ENCODE results near the gene PARD3. TPM values are rescaled to one million over a fixed set of nuclear protein-coding genes. Genes with fewer than 3 reads are reported as not detected.

PARD3 gene
- total and polyA plus RNA-seq, 2 donors (not counting 3 experiments of a cell fraction or from before 2014, with no cell fraction given) = 7.3 to 24.1 TPM

GRCh38 chr10:34587002-34587679 is 228.0 kb downstream of the PARD3 start:
- Histone ChIP-seq H3K27me3 (ENCODE audit: control insufficient read depth in 2 of 2, insufficient read depth in 2 of 2, low read length in 2 of 2) (no peaks in the 10 kb centered on the region), H3K36me3 (ENCODE audit: control insufficient read depth in 2 of 2, extremely low read depth in 1 of 2, insufficient read depth in 2 of 2, low read length in 2 of 2) (no peaks in the 10 kb centered on the region), H3K79me2 (ENCODE audit: control insufficient read depth, insufficient read depth, low read length) (no peaks in the 10 kb centered on the region), H3K4me3 (replicated peaks in 1 of 3; ENCODE audit: insufficient read depth in 1 of 3, low read depth in 1 of 3, low read length in 3 of 3) (no peak overlapping the region), H4K20me1 (replicated peaks; ENCODE audit: control insufficient read depth, extremely low read depth, insufficient read depth, low read length) (no peaks in the 10 kb centered on the region), H3K4me2 (ENCODE audit: insufficient read depth, low read length) (no peak overlapping the region), H3K9ac (replicated peaks; ENCODE audit: extremely low read depth, insufficient read depth, low read length) (no peak overlapping the region), H2AFZ (ENCODE audit: low read depth, low read length) (no peak overlapping the region), H3K9me3 (replicated peaks; ENCODE audit: control insufficient read depth, insufficient read depth, low read length) (no peaks in the 10 kb centered on the region), H3K4me1 (ENCODE audit: control insufficient read depth, extremely low read depth, insufficient read depth, low read length) (peaks cover 15% of the 10 kb centered on the region), H3K27ac (ENCODE audit: insufficient read depth, low read depth, low read length) (no peak overlapping the region), H3K9me1 (replicated peaks; ENCODE audit: control insufficient read depth, extremely low read depth, insufficient read depth, low read length) (no peaks in the 10 kb centered on the region)
- intact Hi-C loops (cut with micrococcal nuclease) = no loop called here
- TF ChIP-seq MAX (IDR thresholded peaks at IDR 0.05; ENCODE audit: insufficient read depth, insufficient read length) (no peak), POLR2AphosphoS5 (IDR thresholded peaks at IDR 0.05; ENCODE audit: insufficient read depth, low read depth, low read length) (no peak), EZH2 (IDR thresholded peaks at IDR 0.05; ENCODE audit: borderline replicate concordance, low read depth, low read length, severe bottlenecking) (no peak), GATA2 (IDR thresholded peaks at IDR 0.05; ENCODE audit: insufficient read depth, insufficient read length, low read depth, low read length) (no peak), CTCF (IDR thresholded peaks at IDR 0.05; ENCODE audit: extremely low read depth in 1 of 2, insufficient read depth in 1 of 2, low read depth in 1 of 2, low read length in 2 of 2) (no peak), MYC (IDR thresholded peaks at IDR 0.05; ENCODE audit: low read depth, low read length) (no peak), JUN (IDR thresholded peaks at IDR 0.05; ENCODE audit: borderline replicate concordance, insufficient read depth, insufficient read length, low read depth) (no peak), POLR2A (IDR thresholded peaks at IDR 0.05; ENCODE audit: low read depth, low read length) (no peak), FOS (IDR thresholded peaks at IDR 0.05; ENCODE audit: borderline replicate concordance, insufficient read depth, low read length) (no peak)
- POLR2A ChIA-PET = no interaction called here
- FAIRE-seq (no peak), DNase-seq (ENCODE audit: low read depth, low spot score) (no peak)
- no TSS peak for BruUV-seq (replicated peaks)
- dilution Hi-C loops (cut with MboI; ENCODE audit: extremely low pct_ligation_motif_present, low sequenced_read_pairs) = no loop called here
- CTCF ChIA-PET = no interaction called here
